ENCODE measurements around the gene MBD5. TPM values are rescaled to one million over a fixed set of nuclear protein-coding genes. Genes with fewer than 3 reads are reported as not detected.

The MBD5 gene
- total RNA-seq, 2 experiments from 2014 or later = 13.8 to 46.3 TPM

DNA sequence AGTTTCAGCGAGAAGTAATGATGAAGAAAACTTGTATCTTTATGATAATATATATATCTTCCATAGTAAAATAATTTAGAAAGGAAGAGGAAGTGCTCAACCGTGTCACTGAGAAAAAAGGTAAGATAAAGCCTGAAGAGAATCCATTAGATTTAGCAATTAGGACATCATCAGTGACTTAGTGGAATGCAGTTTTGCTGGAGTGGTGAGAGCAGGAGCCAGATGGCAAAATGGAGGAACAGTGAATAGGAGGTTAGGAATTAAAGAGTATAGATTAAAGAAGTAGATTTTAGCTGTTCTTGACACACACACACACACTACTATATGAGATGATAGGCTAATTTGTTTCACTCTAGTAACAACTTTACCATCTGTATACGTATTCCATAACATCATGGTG lies 466.5 kb downstream of the MBD5 start:
- intact Hi-C loops (cut with micrococcal nuclease; ENCODE audit: unreplicated experiment) = no loop called here
- Histone ChIP-seq H4K20me1 (ENCODE audit: insufficient read depth, low read length) (no peaks in the 10 kb centered on the region), H3K4me2 (ENCODE audit: low read length) (no peak overlapping the region), H3K9me3 (ENCODE audit: low read length) (no peaks in the 10 kb centered on the region), H3K9me2 (ENCODE audit: insufficient read depth, low read length) (no peaks in the 10 kb centered on the region), H3K79me2 (ENCODE audit: insufficient read depth, low read depth, low read length) (no peaks in the 10 kb centered on the region), H3K36me3 (ENCODE audit: insufficient read depth, low read length) (no peaks in the 10 kb centered on the region), H3K4me1 (ENCODE audit: insufficient read depth, low read length, poor library complexity, severe bottlenecking) (no peaks in the 10 kb centered on the region), H2AFZ (ENCODE audit: low read length) (no peak overlapping the region), H3K4me3 (ENCODE audit: low read depth, low read length, poor library complexity, severe bottlenecking) (no peak overlapping the region), H3K27ac (ENCODE audit: low read depth, low read length, poor library complexity, severe bottlenecking) (no peak overlapping the region)
- BruUV-seq (replicated peaks) = no TSS peak
- DNase-seq (ENCODE audit: low spot score) = no peak
- ChIA-PET POLR2A (no interaction called here), CTCF (ENCODE audit: unreplicated experiment) (no interaction called here)
- TF ChIP-seq, protein P1, sequence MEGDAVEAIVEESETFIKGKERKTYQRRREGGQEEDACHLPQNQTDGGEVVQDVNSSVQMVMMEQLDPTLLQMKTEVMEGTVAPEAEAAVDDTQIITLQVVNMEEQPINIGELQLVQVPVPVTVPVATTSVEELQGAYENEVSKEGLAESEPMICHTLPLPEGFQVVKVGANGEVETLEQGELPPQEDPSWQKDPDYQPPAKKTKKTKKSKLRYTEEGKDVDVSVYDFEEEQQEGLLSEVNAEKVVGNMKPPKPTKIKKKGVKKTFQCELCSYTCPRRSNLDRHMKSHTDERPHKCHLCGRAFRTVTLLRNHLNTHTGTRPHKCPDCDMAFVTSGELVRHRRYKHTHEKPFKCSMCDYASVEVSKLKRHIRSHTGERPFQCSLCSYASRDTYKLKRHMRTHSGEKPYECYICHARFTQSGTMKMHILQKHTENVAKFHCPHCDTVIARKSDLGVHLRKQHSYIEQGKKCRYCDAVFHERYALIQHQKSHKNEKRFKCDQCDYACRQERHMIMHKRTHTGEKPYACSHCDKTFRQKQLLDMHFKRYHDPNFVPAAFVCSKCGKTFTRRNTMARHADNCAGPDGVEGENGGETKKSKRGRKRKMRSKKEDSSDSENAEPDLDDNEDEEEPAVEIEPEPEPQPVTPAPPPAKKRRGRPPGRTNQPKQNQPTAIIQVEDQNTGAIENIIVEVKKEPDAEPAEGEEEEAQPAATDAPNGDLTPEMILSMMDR (conservative IDR thresholded peaks at IDR 0.05; ENCODE audit: low read length) = no peak
- TF ChIP-seq EZH2phosphoT487 (IDR thresholded peaks at IDR 0.05; ENCODE audit: borderline replicate concordance, low read depth, low read length) = no peak

GRCh38 chr2:148490840-148491439 lies 470.0 kb downstream of the MBD5 start:
- no TSS peak for BruUV-seq (replicated peaks)
- no peak for DNase-seq (ENCODE audit: low spot score)
- Histone ChIP-seq H4K20me1 (ENCODE audit: insufficient read depth, low read length) (no peaks in the 10 kb centered on the region), H3K36me3 (ENCODE audit: insufficient read depth, low read length) (no peaks in the 10 kb centered on the region), H3K4me1 (ENCODE audit: insufficient read depth, low read length, poor library complexity, severe bottlenecking) (no peaks in the 10 kb centered on the region), H3K4me2 (ENCODE audit: low read length) (no peak overlapping the region), H2AFZ (ENCODE audit: low read length) (no peak overlapping the region), H3K27ac (ENCODE audit: low read depth, low read length, poor library complexity, severe bottlenecking) (no peak overlapping the region), H3K9me2 (ENCODE audit: insufficient read depth, low read length) (no peaks in the 10 kb centered on the region), H3K4me3 (ENCODE audit: low read depth, low read length, poor library complexity, severe bottlenecking) (no peak overlapping the region), H3K9me3 (ENCODE audit: low read length) (no peaks in the 10 kb centered on the region), H3K79me2 (ENCODE audit: insufficient read depth, low read depth, low read length) (no peaks in the 10 kb centered on the region)
- TF ChIP-seq EZH2phosphoT487 (IDR thresholded peaks at IDR 0.05; ENCODE audit: borderline replicate concordance, low read depth, low read length) = no peak
- TF ChIP-seq, protein P1 (conservative IDR thresholded peaks at IDR 0.05; ENCODE audit: low read length) = no peak
- ChIA-PET CTCF (ENCODE audit: unreplicated experiment) (no interaction called here), POLR2A (interaction anchor here (0.7 kb wide), 1 partner anchor 228 kb away, joined by 6 read pairs; no protein-coding TSS in a partner anchor)
- intact Hi-C loops (cut with micrococcal nuclease; ENCODE audit: unreplicated experiment) = no loop called here

- Histone ChIP-seq H3K9me3 (ENCODE audit: low read length) (no peaks in the 10 kb centered on the region), H3K36me3 (ENCODE audit: insufficient read depth, low read length) (no peaks in the 10 kb centered on the region), H3K9me2 (ENCODE audit: insufficient read depth, low read length) (no peaks in the 10 kb centered on the region), H3K4me2 (ENCODE audit: low read length) (peak overlapping the region; percentile 0; the same call in 1 of the 2 replicates), H3K4me1 (ENCODE audit: insufficient read depth, low read length, poor library complexity, severe bottlenecking) (no peaks in the 10 kb centered on the region), H4K20me1 (ENCODE audit: insufficient read depth, low read length) (no peaks in the 10 kb centered on the region), H3K4me3 (ENCODE audit: low read depth, low read length, poor library complexity, severe bottlenecking) (no peak overlapping the region), H2AFZ (ENCODE audit: low read length) (no peak overlapping the region), H3K79me2 (ENCODE audit: insufficient read depth, low read depth, low read length) (no peaks in the 10 kb centered on the region), H3K27ac (ENCODE audit: low read depth, low read length, poor library complexity, severe bottlenecking) (no peak overlapping the region)
- ChIA-PET POLR2A (interaction anchor here (0.5 to 1.4 kb wide), 7 partner anchors 9 to 1514 kb away, joined by 3 to 6 read pairs (median 3); no protein-coding TSS in a partner anchor), CTCF (ENCODE audit: unreplicated experiment) (no interaction called here)
- intact Hi-C loops (cut with micrococcal nuclease; ENCODE audit: unreplicated experiment) = no loop called here
- peak; percentile 5 for DNase-seq (ENCODE audit: low spot score)
- TF ChIP-seq EZH2phosphoT487 (IDR thresholded peaks at IDR 0.05; ENCODE audit: borderline replicate concordance, low read depth, low read length) = no peak
- TF ChIP-seq, protein P1 (conservative IDR thresholded peaks at IDR 0.05; ENCODE audit: low read length) = no peak
- no TSS peak for BruUV-seq (replicated peaks)
These were observed 473.1 kb downstream of the MBD5 start for GRCh38 chr2:148493822-148494563.
